TTC549 (cell line): ENCODE results near the gene SH2B3.
"Not testable (repeated sequence)": the region's sequence is repeated elsewhere in the genome, so short reads cannot be mapped to it uniquely, and the experiment has no call there.

Experiments
- FAIRE-seq: peaks from 2 replicates; lab custom pipeline; 2012; peaks lifted over from hg19 to GRCh38; lab: Jason Lieb, UNC

SH2B3 gene

GRCh38 chr12:111387747-111388323 lies 17.9 kb upstream of the SH2B3 start:
- FAIRE-seq, result no peak

- no peak for FAIRE-seq
These were observed 16.1 kb upstream of the SH2B3 start for GRCh38 chr12:111389635-111390034.

- no peak for FAIRE-seq
These were observed 14.8 kb upstream of the SH2B3 start for GRCh38 chr12:111390910-111391309.

- no peak for FAIRE-seq
These were observed 11.9 kb upstream of the SH2B3 start for GRCh38 chr12:111393700-111394300.

GRCh38 chr12:111394480-111394879 lies 11.2 kb upstream of the SH2B3 start:
- FAIRE-seq, result no peak

- FAIRE-seq, result no peak
These were observed 10.2 kb upstream of the SH2B3 start for GRCh38 chr12:111395336-111396187.

- not testable (repeated sequence) for FAIRE-seq
These were observed 9.5 kb upstream of the SH2B3 start for GRCh38 chr12:111396271-111396670.

GRCh38 chr12:111396726-111397445 lies 8.8 kb upstream of the SH2B3 start:
- FAIRE-seq, result no peak

- no peak for FAIRE-seq
These were observed 7.2 kb upstream of the SH2B3 start for GRCh38 chr12:111398530-111398929.

GRCh38 chr12:111399741-111400404 lies 5.8 kb upstream of the SH2B3 start:
- not testable (repeated sequence) for FAIRE-seq

GRCh38 chr12:111401167-111401605 lies 4.5 kb upstream of the SH2B3 start:
- FAIRE-seq, result no peak

GRCh38 chr12:111402490-111402824 lies 3.3 kb upstream of the SH2B3 start:
- not testable (repeated sequence) for FAIRE-seq

GRCh38 chr12:111404362-111405148 lies 1.2 kb upstream of the SH2B3 start:
- no peak for FAIRE-seq

- no peak for FAIRE-seq
These were observed 419 bp upstream of the SH2B3 start for GRCh38 chr12:111405149-111405858.

GRCh38 chr12:111406474-111407376 lies 1.0 kb downstream of the SH2B3 start:
- no peak for FAIRE-seq

- no peak for FAIRE-seq
These were observed 1.8 kb downstream of the SH2B3 start for GRCh38 chr12:111407377-111408115.

- no peak for FAIRE-seq
These were observed 2.4 kb downstream of the SH2B3 start for GRCh38 chr12:111408116-111408440.

GRCh38 chr12:111408686-111409402 lies 3.1 kb downstream of the SH2B3 start:
- FAIRE-seq, result no peak
